Transverse colon (tissue), 3 donors: ENCODE measurements around the gene SMCO4.

Experiments used
- EP300 ChIP-seq: sonication (generic); formaldehyde crosslinking; IDR thresholded peaks from one replicate; pipeline ENCODE4 v1.6.1; 2017; ENCODE audit warnings: antibody characterized with exemption, low read depth
- POLR2A ChIP-seq: fragments of 450-650 bp; IDR thresholded peaks from one replicate; pipeline ENCODE4 v1.6.1; 2016; ENCODE audit warnings: antibody characterized with exemption, mild to moderate bottlenecking, moderate library complexity
- TF ChIP-seq, protein P1 (sequence below), 5 experiments: fragments of 200-600 bp in 3 of 5; fragments of 450-650 bp in 2 of 5; sonication (generic) in 3 of 5; IDR thresholded peaks; 1 replicate in 2 of 5; 2 replicates in 3 of 5; pipeline ENCODE4 v1.5.1; 2016 to 2017; ENCODE audit warnings: antibody characterized with exemption in 5 of 5, inconsistent platforms in 3 of 5, mild to moderate bottlenecking in 2 of 5, moderate library complexity in 1 of 5

DNA sequence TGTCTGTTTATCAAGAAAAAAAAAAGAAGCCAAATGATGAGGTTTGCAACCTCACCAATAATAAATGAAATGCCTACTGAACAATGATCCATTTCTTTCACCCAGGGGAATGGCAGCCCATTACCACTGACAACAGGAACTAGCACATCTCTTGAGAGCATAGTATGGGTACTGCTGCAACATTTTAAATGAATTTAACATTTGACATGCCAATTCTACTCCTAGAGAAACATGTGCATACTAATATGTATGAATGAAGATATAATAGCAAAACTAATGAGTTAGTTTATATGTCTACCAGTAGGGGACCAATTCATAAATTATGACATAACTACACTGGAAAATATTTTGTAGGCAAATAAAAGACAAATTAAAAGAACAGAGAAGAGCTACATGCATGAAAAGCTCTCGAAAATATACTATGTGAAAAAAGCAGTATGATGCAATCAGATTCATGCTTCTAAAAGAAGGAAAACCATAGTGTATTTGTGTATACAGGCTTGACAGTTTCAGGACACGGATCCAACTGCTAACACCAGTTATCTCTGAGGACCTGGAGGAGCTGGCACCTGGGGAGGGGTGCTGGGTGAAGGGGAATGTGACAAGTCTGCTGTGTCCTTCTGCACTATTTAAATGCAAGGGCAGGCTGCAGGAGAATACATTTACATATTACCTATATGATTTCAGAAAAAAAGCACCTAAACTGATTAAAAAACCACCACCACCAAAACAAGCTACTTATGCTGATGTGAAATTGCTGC is 6.9 kb downstream of the SMCO4 start:
- no peak for TF ChIP-seq EP300
- TF ChIP-seq, protein P1, sequence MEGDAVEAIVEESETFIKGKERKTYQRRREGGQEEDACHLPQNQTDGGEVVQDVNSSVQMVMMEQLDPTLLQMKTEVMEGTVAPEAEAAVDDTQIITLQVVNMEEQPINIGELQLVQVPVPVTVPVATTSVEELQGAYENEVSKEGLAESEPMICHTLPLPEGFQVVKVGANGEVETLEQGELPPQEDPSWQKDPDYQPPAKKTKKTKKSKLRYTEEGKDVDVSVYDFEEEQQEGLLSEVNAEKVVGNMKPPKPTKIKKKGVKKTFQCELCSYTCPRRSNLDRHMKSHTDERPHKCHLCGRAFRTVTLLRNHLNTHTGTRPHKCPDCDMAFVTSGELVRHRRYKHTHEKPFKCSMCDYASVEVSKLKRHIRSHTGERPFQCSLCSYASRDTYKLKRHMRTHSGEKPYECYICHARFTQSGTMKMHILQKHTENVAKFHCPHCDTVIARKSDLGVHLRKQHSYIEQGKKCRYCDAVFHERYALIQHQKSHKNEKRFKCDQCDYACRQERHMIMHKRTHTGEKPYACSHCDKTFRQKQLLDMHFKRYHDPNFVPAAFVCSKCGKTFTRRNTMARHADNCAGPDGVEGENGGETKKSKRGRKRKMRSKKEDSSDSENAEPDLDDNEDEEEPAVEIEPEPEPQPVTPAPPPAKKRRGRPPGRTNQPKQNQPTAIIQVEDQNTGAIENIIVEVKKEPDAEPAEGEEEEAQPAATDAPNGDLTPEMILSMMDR (IDR thresholded peaks at IDR 0.05), result no peak
- no peak for TF ChIP-seq POLR2A
